ENCODE results near the gene LIN54.

- TF ChIP-seq ISL1 (CRISPR knock-in tag; IDR thresholded peaks at IDR 0.05) = no peak
- no peak for TF ChIP-seq ZFP30 (CRISPR knock-in tag; IDR thresholded peaks at IDR 0.05)
- TF ChIP-seq POU6F1 (CRISPR knock-in tag; IDR thresholded peaks at IDR 0.05; ENCODE audit: borderline replicate concordance, low read depth) = no peak
- no peak for TF ChIP-seq RARB (CRISPR knock-in tag; IDR thresholded peaks at IDR 0.05)
- no peak for TF ChIP-seq ARNTL (CRISPR knock-in tag; IDR thresholded peaks at IDR 0.05; ENCODE audit: borderline replicate concordance, low read depth)
- no peak for TF ChIP-seq SNAI2 (CRISPR knock-in tag; IDR thresholded peaks at IDR 0.05)
- TF ChIP-seq ZNF8 (CRISPR knock-in tag; IDR thresholded peaks at IDR 0.05) = no peak
- TF ChIP-seq PATZ1 (CRISPR knock-in tag; IDR thresholded peaks at IDR 0.05; ENCODE audit: borderline replicate concordance) = no peak
- TF ChIP-seq CREB5 (CRISPR knock-in tag; IDR thresholded peaks at IDR 0.05; ENCODE audit: low read depth) = no peak
- no peak for TF ChIP-seq TCF4 (CRISPR knock-in tag; IDR thresholded peaks at IDR 0.05; ENCODE audit: borderline replicate concordance)
Measured at GRCh38 chr4:82885410-82885809, 125.2 kb downstream of the LIN54 start.

Data from SK-N-SH treated with all-trans-retinoic acid at 6 μM for 48 hours (cell line).